Neuronal stem cell (in vitro differentiated cells): Measurements from ENCODE around the gene RIMKLB.
"Not testable (repeated sequence)": the region's sequence is repeated elsewhere in the genome, so short reads cannot be mapped to it uniquely, and the experiment has no call there.

Experiments
- DNase-seq: peaks from one replicate; pipeline ENCODE4 v3.0.0-alpha.2; 2013; ENCODE audit warnings: low spot score
- H2AFZ ChIP-seq: one replicate; pipeline ENCODE4 v1.6.1; 2013; ENCODE audit warnings: mild to moderate bottlenecking, low read length, inconsistent platforms
- H2AK5ac ChIP-seq: 2 replicates; pipeline ENCODE4 v1.6.1; 2013; ENCODE audit warnings: low read depth, mild to moderate bottlenecking, inconsistent platforms, low read length, moderate library complexity, mixed read lengths
- H2BK120ac ChIP-seq: 2 replicates; pipeline ENCODE4 v1.6.1; 2013; ENCODE audit warnings: low read depth, mild to moderate bottlenecking, inconsistent platforms, low read length, moderate library complexity, mixed read lengths
- H2BK12ac ChIP-seq: one replicate; pipeline ENCODE4 v1.6.1; 2013; ENCODE audit warnings: low read length, inconsistent platforms
- H2BK15ac ChIP-seq: 2 replicates; pipeline ENCODE4 v1.6.1; 2013; ENCODE audit warnings: mild to moderate bottlenecking, low read length, inconsistent platforms, mixed read lengths
- H2BK5ac ChIP-seq: one replicate; pipeline ENCODE4 v1.6.1; 2013; ENCODE audit warnings: inconsistent platforms, mild to moderate bottlenecking, low read length, moderate library complexity
- H3K14ac ChIP-seq: one replicate; pipeline ENCODE4 v1.6.1; 2013; ENCODE audit warnings: low read length, inconsistent platforms
- H3K18ac ChIP-seq: 2 replicates; pipeline ENCODE4 v1.6.1; 2013; ENCODE audit warnings: low read length, inconsistent platforms
- H3K23ac ChIP-seq: 2 replicates; pipeline ENCODE4 v1.6.1; 2013; ENCODE audit warnings: low read depth, mild to moderate bottlenecking, mixed read lengths, low read length, inconsistent platforms; ENCODE audit not compliant: poor library complexity
- H3K27ac ChIP-seq: replicated peaks from 3 replicates; pipeline ENCODE4 v1.5.1; 2013; ENCODE audit warnings: low read length, inconsistent platforms
- H3K27me3 ChIP-seq, 3 experiments: 2 replicates each; pipeline ENCODE4 v1.6.1; 2013; ENCODE audit warnings: low read length in 3 of 3, mild to moderate bottlenecking in 2 of 3, inconsistent platforms in 1 of 3, low read depth in 1 of 3, mixed read lengths in 1 of 3, moderate library complexity in 1 of 3; ENCODE audit not compliant: control insufficient read depth in 3 of 3, insufficient read depth in 3 of 3
- H3K36me3 ChIP-seq, 2 donors: replicated peaks in 1 of 2; 2 replicates each; pipeline ENCODE4 v1.6.1; 2013; ENCODE audit warnings: low read length in 2 of 2; ENCODE audit not compliant: control insufficient read depth in 2 of 2, insufficient read depth in 2 of 2
- H3K4ac ChIP-seq: 2 replicates; pipeline ENCODE4 v1.6.1; 2013; ENCODE audit warnings: inconsistent platforms, mild to moderate bottlenecking, low read length, moderate library complexity
- H3K4me1 ChIP-seq, 2 donors: 1 replicate in 1 of 2; 2 replicates in 1 of 2; pipeline ENCODE4 v1.6.1; 2013; ENCODE audit warnings: low read length in 2 of 2, low read depth in 1 of 2; ENCODE audit not compliant: control insufficient read depth in 2 of 2, insufficient read depth in 1 of 2
- H3K4me2 ChIP-seq: one replicate; pipeline ENCODE4 v1.6.1; 2013; ENCODE audit warnings: mild to moderate bottlenecking, low read length, inconsistent platforms; ENCODE audit not compliant: insufficient read depth, poor library complexity, severe bottlenecking
- H3K4me3 ChIP-seq, 2 donors: 2 replicates each; pipeline ENCODE4 v1.5.1; 2013; ENCODE audit warnings: low read length in 2 of 2, mild to moderate bottlenecking in 2 of 2, inconsistent platforms in 1 of 2, moderate library complexity in 1 of 2
- H3K79me1 ChIP-seq: one replicate; pipeline ENCODE4 v1.6.1; 2013; ENCODE audit warnings: low read depth, mild to moderate bottlenecking, inconsistent platforms, low read length, moderate library complexity
- H3K9ac ChIP-seq: one replicate; pipeline ENCODE4 v1.6.1; 2013; ENCODE audit warnings: mild to moderate bottlenecking, low read depth, low read length, inconsistent platforms; ENCODE audit not compliant: poor library complexity
- H3K9me3 ChIP-seq, 2 donors: replicated peaks in 1 of 2; 2 replicates each; pipeline versions ENCODE3 to v1.6.1; 2013; ENCODE audit warnings: low read length in 2 of 2, mild to moderate bottlenecking in 2 of 2, inconsistent platforms in 1 of 2, low read depth in 1 of 2, mixed read lengths in 1 of 2, moderate library complexity in 1 of 2; ENCODE audit not compliant: control insufficient read depth in 2 of 2, insufficient read depth in 1 of 2
- H4K8ac ChIP-seq: one replicate; pipeline ENCODE4 v1.6.1; 2013; ENCODE audit warnings: low read depth, mild to moderate bottlenecking, inconsistent platforms, low read length, moderate library complexity
- H4K91ac ChIP-seq: one replicate; pipeline ENCODE4 v1.6.1; 2013; ENCODE audit warnings: low read length, low read depth, mild to moderate bottlenecking, inconsistent platforms; ENCODE audit not compliant: poor library complexity
- WGBS, 2 donors: extraction: QIAGEN DNeasy Blood & Tissue Kit; methylation state at CpG; one replicate each; pipeline ENCODE4 v1.1.7; 2013; ENCODE audit warnings: missing lambda C conversion rate in 2 of 2, mixed read lengths in 1 of 2; ENCODE audit not compliant: insufficient read length in 2 of 2, insufficient replicate concordance in 1 of 2; ENCODE audit errors: extremely low coverage in 2 of 2; 5-methylcytosine and 5-hydroxymethylcytosine counted together

Gene RIMKLB

DNA sequence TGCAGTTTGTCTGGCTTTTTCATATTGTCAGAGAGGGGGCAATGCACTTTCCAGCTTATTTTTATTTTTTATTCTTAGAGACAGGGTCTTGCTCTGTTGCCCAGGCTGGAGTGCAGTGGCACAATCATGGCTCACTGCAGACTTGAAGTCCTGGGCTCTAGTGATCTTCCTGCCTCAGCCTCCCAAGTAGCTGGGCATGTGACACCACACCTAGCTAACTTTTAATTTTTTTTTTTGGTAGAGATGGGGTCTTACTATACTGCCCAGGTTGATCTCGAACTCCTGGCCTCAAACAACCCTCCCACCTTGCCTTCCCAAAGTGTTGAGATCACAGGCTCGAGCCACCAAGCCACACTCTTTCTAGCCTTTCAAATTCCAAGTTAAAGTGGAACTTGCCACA is 120.7 kb downstream of the RIMKLB start:
- Histone ChIP-seq H3K14ac (no peak overlapping the region), H2BK5ac (no peak overlapping the region), H4K8ac (no peak overlapping the region), H3K4me1 (no peaks in the 10 kb centered on the region), H3K9me3 (no peaks in the 10 kb centered on the region), H2BK12ac (no peak overlapping the region), H2AK5ac (no peak overlapping the region), H3K27me3 (peaks cover 0 to 9% (median 0%) of the 10 kb centered on the region in 3 experiments), H2AFZ (no peak overlapping the region), H3K4ac (no peak overlapping the region), H2BK15ac (no peak overlapping the region), H3K79me1 (no peaks in the 10 kb centered on the region), H3K27ac (no peak overlapping the region), H3K4me3 (no peak overlapping the region), H3K4me2 (no peak overlapping the region), H3K18ac (no peak overlapping the region), H3K9ac (no peak overlapping the region), H4K91ac (no peak overlapping the region), H3K23ac (no peak overlapping the region), H2BK120ac (no peak overlapping the region), H3K36me3 (no peaks in the 10 kb centered on the region)
- WGBS, 2 donors, result no CpG with 5 or more reads among the region's 2 CpGs
- no peak for DNase-seq

GRCh38 chr12:8819666-8819980 is 121.8 kb downstream of the RIMKLB start:
- H2BK120ac ChIP-seq, result no peak overlapping the region
- H3K23ac ChIP-seq, result no peak overlapping the region
- H2AFZ ChIP-seq, result no peak overlapping the region
- H3K79me1 ChIP-seq, result no peaks in the 10 kb centered on the region
- no peak overlapping the region for H3K9ac ChIP-seq
- peaks cover 0 to 12% (median 0%) of the 10 kb centered on the region in 3 experiments for H3K27me3 ChIP-seq
- no peak overlapping the region for H4K91ac ChIP-seq
- no peak overlapping the region for H2BK5ac ChIP-seq
- H3K4me2 ChIP-seq, result no peak overlapping the region
- no peak overlapping the region for H2BK15ac ChIP-seq
- H4K8ac ChIP-seq, result no peak overlapping the region
- H3K36me3 ChIP-seq, result no peaks in the 10 kb centered on the region
- H3K27ac ChIP-seq, result no peak overlapping the region
- H3K9me3 ChIP-seq, result no peaks in the 10 kb centered on the region
- no peak for DNase-seq
- no peak overlapping the region for H3K4me3 ChIP-seq
- no peak overlapping the region for H3K14ac ChIP-seq
- no CpG with 5 or more reads among the region's 5 CpGs for WGBS, 2 donors
- H2BK12ac ChIP-seq, result no peak overlapping the region
- peaks cover 0 to 1% of the 10 kb centered on the region in 2 donors for H3K4me1 ChIP-seq
- no peak overlapping the region for H3K18ac ChIP-seq
- H3K4ac ChIP-seq, result no peak overlapping the region
- H2AK5ac ChIP-seq, result no peak overlapping the region

- not testable (repeated sequence) for DNase-seq, H2BK15ac ChIP-seq, H3K23ac ChIP-seq, H4K91ac ChIP-seq, H3K4me2 ChIP-seq, H4K8ac ChIP-seq, H3K79me1 ChIP-seq, H2BK120ac ChIP-seq, H2BK12ac ChIP-seq, H3K4me1 ChIP-seq, H2AFZ ChIP-seq, H2BK5ac ChIP-seq, H3K9ac ChIP-seq, H3K9me3 ChIP-seq, H3K27ac ChIP-seq, H3K4me3 ChIP-seq, H2AK5ac ChIP-seq, H3K18ac ChIP-seq, H3K36me3 ChIP-seq, H3K14ac ChIP-seq, H3K4ac ChIP-seq
- H3K27me3 ChIP-seq, result peaks cover 0 to 12% (median 0%) of the 10 kb centered on the region in 3 experiments
- no CpG with 5 or more reads among the region's 8 CpGs for WGBS, 2 donors
Measured at GRCh38 chr12:8820676-8821407, 123.1 kb downstream of the RIMKLB start.

GRCh38 chr12:8821591-8821990 is 123.8 kb downstream of the RIMKLB start:
- no peak overlapping the region for H3K9ac ChIP-seq
- no peaks in the 10 kb centered on the region for H3K36me3 ChIP-seq
- no peak overlapping the region for H2AK5ac ChIP-seq
- H2BK120ac ChIP-seq, result no peak overlapping the region
- H4K8ac ChIP-seq, result no peak overlapping the region
- H3K27me3 ChIP-seq, result peaks cover 0 to 12% (median 0%) of the 10 kb centered on the region in 3 experiments
- no peak overlapping the region for H3K27ac ChIP-seq
- H3K23ac ChIP-seq, result no peak overlapping the region
- no peak overlapping the region for H2AFZ ChIP-seq
- H4K91ac ChIP-seq, result no peak overlapping the region
- peaks cover 0 to 1% of the 10 kb centered on the region in 2 donors for H3K4me1 ChIP-seq
- no peak for DNase-seq
- H2BK12ac ChIP-seq, result no peak overlapping the region
- no peak overlapping the region for H2BK15ac ChIP-seq
- H3K18ac ChIP-seq, result no peak overlapping the region
- no peaks in the 10 kb centered on the region for H3K9me3 ChIP-seq
- no CpG with 5 or more reads among the region's 3 CpGs for WGBS, 2 donors
- H3K4me3 ChIP-seq, result no peak overlapping the region
- no peak overlapping the region for H3K14ac ChIP-seq
- H3K4ac ChIP-seq, result no peak overlapping the region
- no peaks in the 10 kb centered on the region for H3K79me1 ChIP-seq
- no peak overlapping the region for H2BK5ac ChIP-seq
- H3K4me2 ChIP-seq, result no peak overlapping the region
